Measurements from ENCODE around the gene SLC24A3.

Gene SLC24A3

GRCh38 chr20:19739351-19739750 is 526.9 kb downstream of the SLC24A3 start:
- Histone ChIP-seq H3K9ac (ENCODE audit: low read depth, low read length, poor library complexity, severe bottlenecking) (no peak overlapping the region), H3K9me2 (replicated peaks; ENCODE audit: low read depth, low read length) (no peaks in the 10 kb centered on the region), H3K27me3 (ENCODE audit: insufficient read depth, low read length, poor library complexity, severe bottlenecking) (no peaks in the 10 kb centered on the region), H3K4me3 (ENCODE audit: low read length, poor library complexity, severe bottlenecking) (no peak overlapping the region), H2AFZ (ENCODE audit: low read length) (no peak overlapping the region), H3K4me2 (ENCODE audit: low read depth, low read length, poor library complexity, severe bottlenecking) (no peak overlapping the region), H3K36me3 (ENCODE audit: insufficient read depth, low read length) (no peaks in the 10 kb centered on the region), H4K20me1 (ENCODE audit: insufficient read depth, low read length, poor library complexity, severe bottlenecking) (no peaks in the 10 kb centered on the region), H3F3A (ENCODE audit: low read depth) (no peaks in the 10 kb centered on the region), H3K9me3 (ENCODE audit: insufficient read depth, low read depth, low read length) (no peaks in the 10 kb centered on the region), H3K4me1 (ENCODE audit: insufficient read depth, low read length, poor library complexity, severe bottlenecking) (peaks cover 47% of the 10 kb centered on the region), H3K79me2 (ENCODE audit: insufficient read depth, low read length) (no peaks in the 10 kb centered on the region)
- TF ChIP-seq EZH2phosphoT487 (IDR thresholded peaks at IDR 0.05; ENCODE audit: borderline replicate concordance) (no peak), CTCF (conservative IDR thresholded peaks at IDR 0.05; ENCODE audit: low read length) (no peak)

GRCh38 chr20:19740512-19740911 is 528.1 kb downstream of the SLC24A3 start:
- Histone ChIP-seq H4K20me1 (ENCODE audit: insufficient read depth, low read length, poor library complexity, severe bottlenecking) (no peaks in the 10 kb centered on the region), H3F3A (ENCODE audit: low read depth) (no peaks in the 10 kb centered on the region), H3K27me3 (ENCODE audit: insufficient read depth, low read length, poor library complexity, severe bottlenecking) (no peaks in the 10 kb centered on the region), H3K4me1 (ENCODE audit: insufficient read depth, low read length, poor library complexity, severe bottlenecking) (peaks cover 40% of the 10 kb centered on the region), H3K4me3 (ENCODE audit: low read length, poor library complexity, severe bottlenecking) (no peak overlapping the region), H3K9me2 (replicated peaks; ENCODE audit: low read depth, low read length) (no peaks in the 10 kb centered on the region), H3K9ac (ENCODE audit: low read depth, low read length, poor library complexity, severe bottlenecking) (no peak overlapping the region), H3K79me2 (ENCODE audit: insufficient read depth, low read length) (no peaks in the 10 kb centered on the region), H3K36me3 (ENCODE audit: insufficient read depth, low read length) (no peaks in the 10 kb centered on the region), H3K9me3 (ENCODE audit: insufficient read depth, low read depth, low read length) (0 out of 2 replicates have a peak, but pooled peaks cover 3% of the 10 kb centered on the region), H3K4me2 (ENCODE audit: low read depth, low read length, poor library complexity, severe bottlenecking) (no peak overlapping the region), H2AFZ (ENCODE audit: low read length) (no peak overlapping the region)
- TF ChIP-seq CTCF (conservative IDR thresholded peaks at IDR 0.05; ENCODE audit: low read length) (no peak), EZH2phosphoT487 (IDR thresholded peaks at IDR 0.05; ENCODE audit: borderline replicate concordance) (no peak)

- H3K9me3 ChIP-seq (ENCODE audit: insufficient read depth, low read depth, low read length) = 0 out of 2 replicates have a peak, but pooled peaks cover 8% of the 10 kb centered on the region
- no peaks in the 10 kb centered on the region for H3K36me3 ChIP-seq (ENCODE audit: insufficient read depth, low read length)
- TF ChIP-seq EZH2phosphoT487 (IDR thresholded peaks at IDR 0.05; ENCODE audit: borderline replicate concordance) (no peak), CTCF (conservative IDR thresholded peaks at IDR 0.05; ENCODE audit: low read length) (no peak)
- no peaks in the 10 kb centered on the region for H3K9me2 ChIP-seq (replicated peaks; ENCODE audit: low read depth, low read length)
- H3K9ac ChIP-seq (ENCODE audit: low read depth, low read length, poor library complexity, severe bottlenecking) = no peak overlapping the region
- H2AFZ ChIP-seq (ENCODE audit: low read length) = no peak overlapping the region
- H3K79me2 ChIP-seq (ENCODE audit: insufficient read depth, low read length) = no peaks in the 10 kb centered on the region
- no peaks in the 10 kb centered on the region for H4K20me1 ChIP-seq (ENCODE audit: insufficient read depth, low read length, poor library complexity, severe bottlenecking)
- H3F3A ChIP-seq (ENCODE audit: low read depth) = no peaks in the 10 kb centered on the region
- no peak overlapping the region for H3K4me2 ChIP-seq (ENCODE audit: low read depth, low read length, poor library complexity, severe bottlenecking)
- no peaks in the 10 kb centered on the region for H3K27me3 ChIP-seq (ENCODE audit: insufficient read depth, low read length, poor library complexity, severe bottlenecking)
- H3K4me3 ChIP-seq (ENCODE audit: low read length, poor library complexity, severe bottlenecking) = no peak overlapping the region
- peaks cover 34% of the 10 kb centered on the region for H3K4me1 ChIP-seq (ENCODE audit: insufficient read depth, low read length, poor library complexity, severe bottlenecking)
Measured at GRCh38 chr20:19741924-19742323, 529.5 kb downstream of the SLC24A3 start.
